Raji (cell line): Measurements from ENCODE around the gene ASB1.
A peak's percentile ranks its signal among the peaks of the same experiment; 100 is the strongest.

ENCODE experiments used
- POLR2A ChIP-seq: IDR thresholded peaks from 2 replicates; pipeline ENCODE4 v1.6.1; 2011; ENCODE audit warnings: low read depth, low read length, control low read depth; ENCODE audit not compliant: insufficient read depth

The ASB1 gene

GRCh38 chr2:238426568-238427434, at the start of gene ASB1:
TSS of gene ASB1 (plus strand) at chr2:238426927. CDS start at chr2:238427071, 144 bp downstream.
- TF ChIP-seq POLR2A: peak; percentile 87

- TF ChIP-seq POLR2A: no peak
These were observed 48.3 kb upstream of the ASB1 start for GRCh38 chr2:238378230-238379095.

DNA sequence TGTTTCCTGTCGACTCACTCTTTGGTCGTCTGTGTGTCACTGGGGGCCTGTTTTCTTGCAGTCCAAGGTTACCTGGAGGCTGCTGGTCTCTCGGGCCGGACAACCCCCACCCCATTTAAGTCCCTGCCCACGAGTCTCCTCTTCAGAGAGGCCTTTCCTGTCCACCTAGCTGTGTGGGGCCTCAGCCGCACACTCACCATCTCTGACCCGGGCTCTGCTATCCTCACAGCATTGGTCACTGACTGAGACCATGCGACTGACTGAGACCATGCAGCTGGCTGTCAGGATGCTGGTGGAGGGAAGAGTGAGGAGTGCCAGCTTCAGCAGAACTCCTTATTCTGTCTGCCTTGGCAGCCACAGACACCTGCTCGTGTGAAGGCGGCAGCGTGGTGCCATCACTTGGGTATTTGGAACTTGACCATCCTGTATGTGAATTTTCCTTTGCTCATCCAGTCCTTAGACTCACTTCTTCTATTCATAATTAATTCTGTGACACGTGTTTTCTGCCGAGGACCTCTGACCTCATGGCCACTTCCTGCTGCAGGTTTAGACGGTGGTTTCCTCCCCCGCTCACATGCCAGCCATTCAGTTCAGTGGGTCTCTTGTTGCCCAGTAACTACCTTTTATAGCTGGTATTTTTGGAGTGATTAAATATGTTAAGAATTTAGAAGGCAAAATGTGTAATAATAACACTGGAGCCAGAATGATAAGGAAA, 47.5 kb upstream of the ASB1 start:
- no peak for TF ChIP-seq POLR2A

DNA sequence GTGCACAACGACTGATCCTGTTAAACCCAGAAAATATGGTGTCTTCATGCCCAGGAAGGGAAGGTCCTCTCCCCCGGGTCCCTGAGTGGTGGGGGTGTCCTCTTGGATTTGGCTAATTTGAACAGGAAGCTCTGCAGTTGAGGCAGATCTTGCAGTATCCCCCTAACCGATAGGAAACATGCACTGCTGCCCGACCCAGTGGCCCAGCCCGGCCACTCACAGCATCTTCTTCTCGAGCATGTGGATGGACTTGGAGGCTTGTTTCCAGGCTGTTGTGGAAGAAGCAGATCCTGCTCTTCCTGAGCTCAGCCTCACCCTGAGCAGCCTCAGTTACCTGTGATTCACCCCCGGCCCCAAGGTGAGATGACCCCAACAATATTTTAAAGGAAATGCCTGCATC, 46.4 kb upstream of the ASB1 start:
- TF ChIP-seq POLR2A: no peak

GRCh38 chr2:238380785-238381184, 45.9 kb upstream of the ASB1 start:
- TF ChIP-seq POLR2A: no peak

- TF ChIP-seq POLR2A: no peak
These were observed 45.2 kb upstream of the ASB1 start for GRCh38 chr2:238381341-238382115.

- no peak for TF ChIP-seq POLR2A
These were observed 44.3 kb upstream of the ASB1 start for GRCh38 chr2:238382381-238382781.

DNA sequence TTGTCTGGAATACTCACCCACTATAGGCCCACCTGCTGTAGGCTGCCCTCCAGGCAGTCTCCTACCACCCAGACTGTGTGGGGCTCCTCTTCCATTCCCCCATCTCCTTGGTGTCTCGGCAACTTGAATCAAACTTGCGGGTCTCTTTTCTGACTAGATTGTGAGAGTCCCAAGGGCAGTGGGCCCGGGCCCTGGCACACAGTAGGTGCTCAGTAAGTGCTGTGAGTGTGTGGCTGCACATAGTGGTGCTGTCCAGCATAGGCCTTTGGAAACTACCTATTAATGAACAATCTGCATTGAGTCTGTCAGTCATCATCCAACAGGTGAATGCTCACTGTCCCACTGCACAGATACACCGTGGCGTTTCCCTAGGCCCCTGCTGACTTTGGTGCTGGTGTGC, 43.6 kb upstream of the ASB1 start:
- no peak for TF ChIP-seq POLR2A

DNA sequence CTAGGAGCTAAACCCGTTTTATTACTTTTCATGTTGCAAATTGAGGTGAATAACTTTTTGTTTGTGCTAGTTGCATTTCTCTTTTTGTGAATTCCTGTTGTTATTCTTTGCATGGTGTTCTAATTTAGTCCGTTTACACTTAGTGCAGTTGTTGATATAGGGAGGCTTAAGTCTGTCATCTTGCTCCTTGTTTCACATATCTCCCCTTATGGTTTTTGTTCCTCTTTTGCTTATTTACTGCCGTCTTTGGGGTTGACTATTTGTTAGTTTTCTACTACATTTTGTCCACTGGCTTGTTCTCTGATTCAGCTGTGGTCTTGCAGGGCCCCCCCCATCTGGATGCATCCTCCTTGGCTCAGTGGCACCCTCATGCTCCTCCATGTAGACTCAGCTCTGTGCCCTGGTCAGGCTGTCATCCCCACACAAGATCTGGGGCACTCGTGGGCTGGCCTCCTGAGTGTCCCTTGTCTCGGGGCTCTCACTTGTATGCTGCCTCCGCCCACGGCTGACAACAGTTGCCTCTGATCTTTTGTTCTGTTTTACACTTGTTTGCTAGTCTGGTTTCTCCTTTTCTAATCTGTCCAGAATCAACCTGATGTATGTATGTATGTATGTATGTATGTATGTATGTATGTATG, 42.9 kb upstream of the ASB1 start:
- TF ChIP-seq POLR2A: no peak

- TF ChIP-seq POLR2A: no peak
These were observed 39.4 kb upstream of the ASB1 start for GRCh38 chr2:238387332-238387731.

DNA sequence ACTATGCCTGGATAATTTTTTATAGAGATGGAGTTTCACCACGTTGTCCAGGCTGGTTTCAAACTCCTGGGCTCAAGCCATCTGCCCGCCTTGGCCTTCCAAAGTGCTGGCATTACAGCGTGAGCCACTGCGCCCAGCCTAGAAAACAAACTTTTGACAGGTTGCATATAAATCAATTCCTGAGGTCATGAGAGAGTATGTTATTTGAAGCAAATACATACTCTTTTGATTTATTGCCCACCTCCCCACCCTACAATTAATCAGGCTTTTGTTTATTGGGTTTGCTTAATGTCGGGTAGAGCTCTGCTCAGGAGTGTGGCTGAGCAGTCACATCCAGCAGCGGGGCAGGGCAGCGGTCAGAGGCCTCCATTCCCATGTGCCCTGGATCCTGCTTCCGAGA, 37.9 kb upstream of the ASB1 start:
- no peak for TF ChIP-seq POLR2A

DNA sequence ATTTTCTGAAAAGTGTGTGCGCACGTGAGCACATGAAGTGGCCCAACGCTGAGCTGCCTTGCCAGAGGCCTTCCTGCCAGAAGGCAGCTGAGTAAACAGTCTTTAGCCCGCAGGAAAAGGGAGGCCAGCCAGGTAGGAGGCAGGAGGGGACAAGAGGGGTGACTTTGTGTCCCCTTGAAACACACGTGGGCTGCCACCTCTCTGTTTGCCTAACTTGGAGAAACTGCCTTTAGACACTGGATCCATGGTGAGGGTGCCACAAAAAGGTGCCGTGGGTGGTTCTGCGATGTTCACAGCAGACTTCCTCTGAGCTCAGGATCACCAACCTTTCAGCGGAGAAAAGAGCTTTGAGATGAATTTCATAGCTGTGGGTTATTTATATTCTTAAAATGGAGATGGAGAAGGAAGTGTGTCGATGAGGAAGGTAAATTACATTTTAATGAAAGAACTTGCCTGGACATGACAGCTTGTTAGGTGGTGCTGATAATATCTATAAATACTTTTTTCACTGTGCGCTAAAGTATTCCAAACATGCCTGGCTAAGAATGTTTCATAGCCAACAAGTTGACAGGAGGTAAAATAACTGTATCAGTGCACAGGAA, 36.6 kb upstream of the ASB1 start:
- TF ChIP-seq POLR2A: no peak

DNA sequence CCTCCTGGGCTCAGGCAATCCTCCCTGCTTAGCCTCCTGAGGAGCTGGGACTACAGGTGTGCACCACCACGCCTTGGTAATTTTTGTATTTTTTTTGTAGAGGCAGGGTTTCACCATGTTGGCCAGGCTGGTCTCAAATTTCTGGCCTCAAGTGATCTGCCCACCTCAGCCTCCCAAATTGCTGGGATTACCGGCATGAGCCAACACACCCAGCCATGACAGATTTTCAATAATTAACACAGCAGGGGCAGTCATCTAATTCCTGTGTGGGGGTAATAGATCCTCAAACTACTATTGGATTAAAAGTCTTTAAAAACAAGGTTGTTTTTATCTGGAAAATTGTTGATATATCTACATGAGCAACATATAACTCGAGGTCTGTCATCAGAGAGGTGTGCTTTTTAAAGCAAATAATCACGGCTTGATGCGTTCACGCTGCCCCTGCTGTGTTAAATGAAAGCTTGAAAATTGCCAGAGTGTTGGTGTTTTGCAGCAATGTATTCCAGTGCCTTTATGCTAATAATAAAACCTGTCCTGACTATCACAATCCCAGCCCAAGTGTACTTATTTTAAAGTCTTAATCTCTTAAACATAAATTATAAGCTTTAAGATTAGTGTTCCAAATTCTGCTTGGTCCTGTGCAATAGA, 35.6 kb upstream of the ASB1 start:
- no peak for TF ChIP-seq POLR2A
